GM23338 (cell line): ENCODE results near the gene NOL9.
A peak's percentile ranks its signal among the peaks of the same experiment; 100 is the strongest.

ENCODE experiments used
- CREB1 ChIP-seq: fragments of 250-450 bp; sonication (Bioruptor Pico); IDR thresholded peaks from 2 replicates; pipeline ENCODE4 v1.5.0; 2020; ENCODE audit warnings: low read depth, mild to moderate bottlenecking, moderate library complexity
- EZH2 ChIP-seq: fragments of 200-600 bp; sonication (generic); IDR thresholded peaks from one replicate; pipeline ENCODE4 v1.8.0; 2017; ENCODE audit warnings: antibody characterized with exemption, mild to moderate bottlenecking, low read depth; ENCODE audit not compliant: unreplicated experiment
- EZH2phosphoT487 ChIP-seq: fragments of 200-600 bp; sonication (generic); IDR thresholded peaks from one replicate; pipeline ENCODE4 v1.8.1; 2018; ENCODE audit warnings: antibody characterized with exemption; ENCODE audit not compliant: unreplicated experiment
- JUNB ChIP-seq: IDR thresholded peaks from one replicate; pipeline ENCODE4 v1.6.1; 2016; ENCODE audit warnings: antibody characterized with exemption; ENCODE audit not compliant: unreplicated experiment
- NANOG ChIP-seq: IDR thresholded peaks from 2 replicates; pipeline ENCODE4 v1.6.1; 2016; ENCODE audit warnings: antibody characterized with exemption, borderline replicate concordance
- POLR2AphosphoS5 ChIP-seq: IDR thresholded peaks from 2 replicates; pipeline ENCODE4 v1.6.1; 2016; ENCODE audit warnings: antibody characterized with exemption, low read depth
- STAT1 ChIP-seq: IDR thresholded peaks from one replicate; pipeline ENCODE4 v1.6.1; 2016; ENCODE audit warnings: antibody characterized with exemption; ENCODE audit not compliant: unreplicated experiment
- ZNF114 ChIP-seq: fragments of 250-450 bp; sonication (Bioruptor Pico); IDR thresholded peaks from 2 replicates; pipeline ENCODE4 v1.5.0; 2020; ENCODE audit warnings: mild to moderate bottlenecking, moderate library complexity
- ZNF331 ChIP-seq: fragments of 250-450 bp; sonication (Bioruptor Pico); IDR thresholded peaks from 2 replicates; pipeline ENCODE4 v1.5.0; 2020; ENCODE audit warnings: low read depth, mild to moderate bottlenecking, moderate library complexity
- TF ChIP-seq, protein P1 (sequence below), 2 experiments: fragments of 200-600 bp in 1 of 2; sonication (generic) in 1 of 2; conservative IDR thresholded peaks; 2 replicates each; pipeline versions ENCODE4 v1.5.1 to v1.6.1; 2016 to 2017; ENCODE audit warnings: antibody characterized with exemption in 2 of 2, low read depth in 2 of 2, mild to moderate bottlenecking in 2 of 2, moderate library complexity in 1 of 2
- TF ChIP-seq, protein P2 (sequence below): IDR thresholded peaks from one replicate; pipeline ENCODE4 v1.6.1; 2018; ENCODE audit warnings: antibody characterized with exemption; ENCODE audit not compliant: unreplicated experiment
- TF ChIP-seq, protein P3 (sequence below): IDR thresholded peaks from 2 replicates; pipeline ENCODE4 v1.6.1; 2016; ENCODE audit warnings: antibody characterized with exemption

DNA sequence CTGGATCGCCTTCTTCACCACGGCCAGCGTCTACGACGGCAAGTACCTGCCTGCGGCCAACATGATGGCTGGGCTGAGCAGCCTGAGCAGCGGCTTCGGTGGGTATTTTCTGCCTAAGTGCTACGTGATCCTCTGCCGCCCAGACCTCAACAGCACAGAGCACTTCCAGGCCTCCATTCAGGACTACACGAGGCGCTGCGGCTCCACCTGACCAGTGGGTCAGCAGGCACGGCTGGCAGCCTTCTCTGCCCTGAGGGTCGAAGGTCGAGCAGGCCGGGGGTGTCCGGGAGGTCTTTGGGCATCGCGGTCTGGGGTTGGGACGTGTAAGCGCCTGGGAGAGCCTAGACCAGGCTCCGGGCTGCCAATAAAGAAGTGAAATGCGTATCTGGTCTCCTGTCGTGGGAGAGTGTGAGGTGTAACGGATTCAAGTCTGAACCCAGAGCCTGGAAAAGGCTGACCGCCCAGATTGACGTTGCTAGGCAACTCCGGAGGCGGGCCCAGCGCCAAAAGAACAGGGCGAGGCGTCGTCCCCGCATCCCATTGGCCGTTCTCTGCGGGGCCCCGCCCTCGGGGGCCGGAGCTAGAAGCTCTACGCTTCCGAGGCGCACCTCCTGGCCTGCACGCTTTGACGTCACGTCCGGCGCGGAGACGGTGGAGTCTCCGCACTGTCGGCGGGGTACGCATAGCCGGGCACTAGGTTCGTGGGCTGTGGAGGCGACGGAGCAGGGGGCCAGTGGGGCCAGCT lies 25.2 kb upstream of the NOL9 start, which contains the start of gene ZBTB48:
- TF ChIP-seq POLR2AphosphoS5 (peak; percentile 99), CREB1 (CRISPR knock-in tag) (peak; percentile 93), EZH2 (no peak), EZH2phosphoT487 (no peak), JUNB (no peak), STAT1 (no peak), NANOG (no peak), ZNF114 (CRISPR knock-in tag) (no peak), ZNF331 (CRISPR knock-in tag) (no peak)
- TF ChIP-seq, protein P1, sequence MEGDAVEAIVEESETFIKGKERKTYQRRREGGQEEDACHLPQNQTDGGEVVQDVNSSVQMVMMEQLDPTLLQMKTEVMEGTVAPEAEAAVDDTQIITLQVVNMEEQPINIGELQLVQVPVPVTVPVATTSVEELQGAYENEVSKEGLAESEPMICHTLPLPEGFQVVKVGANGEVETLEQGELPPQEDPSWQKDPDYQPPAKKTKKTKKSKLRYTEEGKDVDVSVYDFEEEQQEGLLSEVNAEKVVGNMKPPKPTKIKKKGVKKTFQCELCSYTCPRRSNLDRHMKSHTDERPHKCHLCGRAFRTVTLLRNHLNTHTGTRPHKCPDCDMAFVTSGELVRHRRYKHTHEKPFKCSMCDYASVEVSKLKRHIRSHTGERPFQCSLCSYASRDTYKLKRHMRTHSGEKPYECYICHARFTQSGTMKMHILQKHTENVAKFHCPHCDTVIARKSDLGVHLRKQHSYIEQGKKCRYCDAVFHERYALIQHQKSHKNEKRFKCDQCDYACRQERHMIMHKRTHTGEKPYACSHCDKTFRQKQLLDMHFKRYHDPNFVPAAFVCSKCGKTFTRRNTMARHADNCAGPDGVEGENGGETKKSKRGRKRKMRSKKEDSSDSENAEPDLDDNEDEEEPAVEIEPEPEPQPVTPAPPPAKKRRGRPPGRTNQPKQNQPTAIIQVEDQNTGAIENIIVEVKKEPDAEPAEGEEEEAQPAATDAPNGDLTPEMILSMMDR (conservative IDR thresholded peaks at IDR 0.05; ENCODE audit: low read depth in 2 of 2) = no peak
- TF ChIP-seq, protein P2, sequence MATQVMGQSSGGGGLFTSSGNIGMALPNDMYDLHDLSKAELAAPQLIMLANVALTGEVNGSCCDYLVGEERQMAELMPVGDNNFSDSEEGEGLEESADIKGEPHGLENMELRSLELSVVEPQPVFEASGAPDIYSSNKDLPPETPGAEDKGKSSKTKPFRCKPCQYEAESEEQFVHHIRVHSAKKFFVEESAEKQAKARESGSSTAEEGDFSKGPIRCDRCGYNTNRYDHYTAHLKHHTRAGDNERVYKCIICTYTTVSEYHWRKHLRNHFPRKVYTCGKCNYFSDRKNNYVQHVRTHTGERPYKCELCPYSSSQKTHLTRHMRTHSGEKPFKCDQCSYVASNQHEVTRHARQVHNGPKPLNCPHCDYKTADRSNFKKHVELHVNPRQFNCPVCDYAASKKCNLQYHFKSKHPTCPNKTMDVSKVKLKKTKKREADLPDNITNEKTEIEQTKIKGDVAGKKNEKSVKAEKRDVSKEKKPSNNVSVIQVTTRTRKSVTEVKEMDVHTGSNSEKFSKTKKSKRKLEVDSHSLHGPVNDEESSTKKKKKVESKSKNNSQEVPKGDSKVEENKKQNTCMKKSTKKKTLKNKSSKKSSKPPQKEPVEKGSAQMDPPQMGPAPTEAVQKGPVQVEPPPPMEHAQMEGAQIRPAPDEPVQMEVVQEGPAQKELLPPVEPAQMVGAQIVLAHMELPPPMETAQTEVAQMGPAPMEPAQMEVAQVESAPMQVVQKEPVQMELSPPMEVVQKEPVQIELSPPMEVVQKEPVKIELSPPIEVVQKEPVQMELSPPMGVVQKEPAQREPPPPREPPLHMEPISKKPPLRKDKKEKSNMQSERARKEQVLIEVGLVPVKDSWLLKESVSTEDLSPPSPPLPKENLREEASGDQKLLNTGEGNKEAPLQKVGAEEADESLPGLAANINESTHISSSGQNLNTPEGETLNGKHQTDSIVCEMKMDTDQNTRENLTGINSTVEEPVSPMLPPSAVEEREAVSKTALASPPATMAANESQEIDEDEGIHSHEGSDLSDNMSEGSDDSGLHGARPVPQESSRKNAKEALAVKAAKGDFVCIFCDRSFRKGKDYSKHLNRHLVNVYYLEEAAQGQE = no peak
- TF ChIP-seq, protein P3, sequence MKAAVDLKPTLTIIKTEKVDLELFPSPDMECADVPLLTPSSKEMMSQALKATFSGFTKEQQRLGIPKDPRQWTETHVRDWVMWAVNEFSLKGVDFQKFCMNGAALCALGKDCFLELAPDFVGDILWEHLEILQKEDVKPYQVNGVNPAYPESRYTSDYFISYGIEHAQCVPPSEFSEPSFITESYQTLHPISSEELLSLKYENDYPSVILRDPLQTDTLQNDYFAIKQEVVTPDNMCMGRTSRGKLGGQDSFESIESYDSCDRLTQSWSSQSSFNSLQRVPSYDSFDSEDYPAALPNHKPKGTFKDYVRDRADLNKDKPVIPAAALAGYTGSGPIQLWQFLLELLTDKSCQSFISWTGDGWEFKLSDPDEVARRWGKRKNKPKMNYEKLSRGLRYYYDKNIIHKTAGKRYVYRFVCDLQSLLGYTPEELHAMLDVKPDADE = 0 out of 2 replicates have a peak, but pooled peaks have one; percentile 23
